Fibroblast of villous mesenchyme (primary cell): ENCODE data around the gene ANP32B. TPM values are rescaled to one million over a fixed set of nuclear protein-coding genes. Genes with fewer than 3 reads are reported as not detected.

Source experiments
- DNase-seq: peaks from one replicate; pipeline ENCODE4 v3.0.0-alpha.2; 2010; ENCODE audit warnings: low read depth
- H3K4me3 ChIP-seq: 2 replicates; pipeline ENCODE4 v1.5.1; 2011; ENCODE audit warnings: low read depth, mild to moderate bottlenecking, low read length
- CTCF ChIP-seq: IDR thresholded peaks from 2 replicates; pipeline ENCODE4 v1.5.1; 2012; ENCODE audit warnings: low read depth, mild to moderate bottlenecking, low read length; ENCODE audit not compliant: insufficient read depth
- total RNA-seq: library from RNA; depleted of rRNA; stranded (reverse); fragments of >200 nt; gene quantifications from 2 replicates; pipeline ENCODE4 v1.2.3, GENCODE V29; 2012

ANP32B gene
- 9.9 and 10.3 TPM in 2 replicates for total RNA-seq

GRCh38 chr9:97982683-97983588, at the start of gene ANP32B:
Gene ANP32B, plus strand, starts transcription at chr9:97983341. Its CDS starts 215 bp downstream, at chr9:97983556.
- peak; percentile 69 for TF ChIP-seq CTCF
- peak within 1 kb of the TSS; percentile 88 for H3K4me3 ChIP-seq
- peak; percentile 90 for DNase-seq

GRCh38 chr9:97934321-97935115, 48.6 kb upstream of the ANP32B start:
- DNase-seq = no peak
- no peak overlapping the region for H3K4me3 ChIP-seq
- TF ChIP-seq CTCF = no peak

GRCh38 chr9:97935276-97935675, 47.9 kb upstream of the ANP32B start:
- TF ChIP-seq CTCF = no peak
- H3K4me3 ChIP-seq = no peak overlapping the region
- no peak for DNase-seq

- TF ChIP-seq CTCF = no peak
- DNase-seq = no peak
- no peak overlapping the region for H3K4me3 ChIP-seq
Measured at GRCh38 chr9:97936998-97937397, 46.1 kb upstream of the ANP32B start.

GRCh38 chr9:97938081-97938644, 45.0 kb upstream of the ANP32B start, which contains the start of gene HEMGN:
Gene HEMGN, minus strand, starts transcription at chr9:97938172. Its CDS starts 36 bp downstream, at chr9:97938136.
- no peak within 1 kb of the TSS for H3K4me3 ChIP-seq
- TF ChIP-seq CTCF = no peak
- no peak for DNase-seq

- no peak overlapping the region for H3K4me3 ChIP-seq
- DNase-seq = no peak
- no peak for TF ChIP-seq CTCF
Measured at GRCh38 chr9:97940233-97940632, 42.9 kb upstream of the ANP32B start.
